H1 (cell line): ENCODE results near the gene MREG.

Source experiments
- CEBPB ChIP-seq: IDR thresholded peaks from 2 replicates; pipeline ENCODE4 v1.6.1; 2012; ENCODE audit warnings: low read depth, low read length
- CHD7 ChIP-seq: fragments of 300-600 bp; sonication (generic); IDR thresholded peaks from 2 replicates; pipeline ENCODE4 v1.7.1; 2012; ENCODE audit warnings: low read length, moderate library complexity, mild to moderate bottlenecking, inconsistent platforms; ENCODE audit not compliant: insufficient replicate concordance
- CTCF ChIP-seq, 3 experiments: IDR thresholded peaks; 1 replicate in 2 of 3; 2 replicates in 1 of 3; pipeline versions ENCODE4 v1.5.1 to v1.6.1; 2011; ENCODE audit warnings: low read length in 3 of 3, mild to moderate bottlenecking in 3 of 3, inconsistent platforms in 2 of 3, low read depth in 1 of 3, moderate library complexity in 1 of 3; ENCODE audit not compliant: insufficient read depth in 1 of 3; ENCODE audit errors: control extremely low read depth in 1 of 3
- E2F6 ChIP-seq: IDR thresholded peaks from 2 replicates; pipeline ENCODE4 v1.6.1; 2012; ENCODE audit warnings: inconsistent platforms
- EP300 ChIP-seq, 2 experiments: IDR thresholded peaks; 1 replicate in 1 of 2; 2 replicates in 1 of 2; pipeline ENCODE4 v1.6.1; 2011 to 2012; ENCODE audit warnings: low read depth in 2 of 2, low read length in 2 of 2, mild to moderate bottlenecking in 2 of 2, borderline replicate concordance in 1 of 2, inconsistent platforms in 1 of 2, moderate library complexity in 1 of 2
- GTF2F1 ChIP-seq: IDR thresholded peaks from 2 replicates; pipeline ENCODE4 v1.6.1; 2012; ENCODE audit warnings: low read depth, low read length, improper control_type of control experiment, borderline replicate concordance
- KDM4A ChIP-seq: IDR thresholded peaks from one replicate; pipeline ENCODE4 v1.7.1; 2012; ENCODE audit warnings: low read depth, mild to moderate bottlenecking, moderate library complexity, low read length, inconsistent platforms; ENCODE audit not compliant: severe bottlenecking
- POLR2A ChIP-seq, 2 experiments: IDR thresholded peaks; 1 replicate in 1 of 2; 2 replicates in 1 of 2; pipeline ENCODE4 v1.6.1; 2011; ENCODE audit warnings: low read depth in 2 of 2, low read length in 2 of 2, mild to moderate bottlenecking in 2 of 2; ENCODE audit errors: control extremely low read depth in 1 of 2
- POLR2AphosphoS5 ChIP-seq: IDR thresholded peaks from 2 replicates; pipeline ENCODE4 v1.6.1; 2011; ENCODE audit warnings: low read depth, low read length
- SIN3A ChIP-seq, 2 experiments: IDR thresholded peaks in 1 of 2; conservative IDR thresholded peaks in 1 of 2; 2 replicates each; pipeline ENCODE4 v1.6.1; 2011 to 2012; ENCODE audit warnings: low read length in 2 of 2, improper control_type of control experiment in 1 of 2, low read depth in 1 of 2, mild to moderate bottlenecking in 1 of 2
- SP1 ChIP-seq: IDR thresholded peaks from 2 replicates; pipeline ENCODE4 v1.6.1; 2011; ENCODE audit warnings: low read depth, low read length

GRCh38 chr2:215967590-215968378 lies 45.6 kb downstream of the MREG start:
- TF ChIP-seq POLR2A (IDR thresholded peaks at IDR 0.05; ENCODE audit: control extremely low read depth in 1 of 2, low read depth in 2 of 2, low read length in 2 of 2) (no peak), CTCF (IDR thresholded peaks at IDR 0.05; ENCODE audit: control extremely low read depth in 1 of 3, insufficient read depth in 1 of 3, low read depth in 1 of 3, low read length in 3 of 3) (no peak), CHD7 (no peak), GTF2F1 (no peak), KDM4A (no peak), E2F6 (no peak), EP300 (IDR thresholded peaks at IDR 0.05; ENCODE audit: borderline replicate concordance in 1 of 2, low read depth in 2 of 2, low read length in 2 of 2) (no peak), SP1 (no peak), SIN3A (conservative IDR thresholded peaks at IDR 0.05 in 1 of 2, IDR thresholded peaks at IDR 0.05 in 1 of 2; ENCODE audit: low read depth in 1 of 2, low read length in 2 of 2) (no peak), POLR2AphosphoS5 (no peak), CEBPB (no peak)
